SK-N-DZ (cell line): ENCODE measurements around the gene SAMD7.

ENCODE experiments used
- DNase-seq: peaks from one replicate; pipeline ENCODE4 v3.0.0-alpha.2; 2015; ENCODE audit warnings: low spot score

SAMD7 gene

DNA sequence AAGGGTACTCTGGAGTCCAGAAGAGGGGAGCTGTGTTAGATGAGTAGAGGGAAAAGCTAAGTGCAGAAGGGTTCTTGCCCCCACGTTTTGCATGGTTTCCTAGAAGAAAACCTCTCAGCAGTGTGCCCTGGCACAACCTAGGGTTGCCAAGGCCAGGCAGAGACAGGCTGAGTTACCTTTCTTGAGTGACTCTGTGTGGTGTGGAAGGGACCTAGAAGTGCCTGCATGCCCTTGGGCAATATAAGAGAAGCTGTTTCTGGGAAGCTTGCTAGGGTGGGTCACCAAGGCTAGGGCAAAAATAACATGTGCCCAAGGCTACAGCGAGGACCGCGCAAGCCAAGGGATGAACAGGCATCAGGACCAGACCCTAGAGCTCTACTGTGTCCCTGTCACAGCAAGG, 3.4 kb upstream of the SAMD7 start:
- no peak for DNase-seq

DNA sequence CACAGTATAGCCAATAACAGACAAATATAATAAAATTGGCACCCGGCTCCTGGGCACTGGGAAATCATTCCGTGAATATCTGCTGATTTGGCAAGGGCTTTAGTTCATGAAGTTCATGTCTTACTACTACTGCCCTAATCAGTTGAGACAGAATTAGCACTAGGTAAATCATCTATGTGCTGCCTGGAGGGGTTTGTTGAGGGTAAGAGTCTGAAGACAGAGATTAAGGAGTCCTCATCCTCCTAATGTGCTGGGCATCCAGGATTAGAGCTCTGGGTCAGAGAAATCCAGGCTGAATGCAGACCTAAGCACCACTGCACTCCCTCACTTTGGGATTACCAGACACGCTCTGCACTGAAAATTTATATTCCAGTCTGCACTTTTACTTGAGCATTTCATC, 2.0 kb downstream of the SAMD7 start:
- no peak for DNase-seq

DNA sequence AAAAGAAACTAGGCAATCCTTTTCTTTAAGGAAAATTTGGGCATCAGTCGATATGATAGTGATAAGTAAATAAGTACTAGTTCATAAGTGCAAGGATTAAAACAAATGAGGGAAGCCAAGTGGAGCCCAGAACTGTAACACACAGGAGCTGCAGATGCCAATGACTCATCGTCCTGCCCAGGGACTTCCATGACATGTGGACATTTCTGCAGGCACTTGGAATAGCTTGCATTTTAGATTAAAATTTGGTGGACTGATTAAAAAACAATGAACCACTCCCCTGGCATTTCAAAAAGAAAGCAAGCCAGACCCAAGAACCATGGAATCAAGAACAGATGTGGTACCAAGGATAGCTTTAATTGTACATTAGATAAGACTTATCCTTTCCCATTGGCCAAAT, 2.9 kb downstream of the SAMD7 start:
- DNase-seq: no peak

DNA sequence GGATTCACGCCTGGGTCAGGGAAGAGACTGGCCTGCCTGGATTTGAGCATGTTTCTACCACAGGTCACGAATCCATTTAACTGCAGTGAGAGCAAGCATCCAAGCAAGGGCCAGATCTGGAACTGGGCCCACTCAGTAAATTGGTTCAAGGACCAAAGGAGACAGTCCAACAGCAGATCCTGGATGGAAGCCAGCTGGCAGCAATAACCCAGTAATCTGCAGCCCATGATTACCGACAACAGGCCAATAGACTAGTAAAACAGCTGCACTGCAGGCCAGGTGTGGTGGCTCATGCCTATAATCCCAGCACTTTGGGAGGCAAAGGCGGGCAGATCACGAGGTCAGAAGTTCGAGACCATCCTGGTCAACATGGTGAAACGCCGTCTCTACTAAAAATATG, 11.8 kb downstream of the SAMD7 start:
- DNase-seq: no peak

DNA sequence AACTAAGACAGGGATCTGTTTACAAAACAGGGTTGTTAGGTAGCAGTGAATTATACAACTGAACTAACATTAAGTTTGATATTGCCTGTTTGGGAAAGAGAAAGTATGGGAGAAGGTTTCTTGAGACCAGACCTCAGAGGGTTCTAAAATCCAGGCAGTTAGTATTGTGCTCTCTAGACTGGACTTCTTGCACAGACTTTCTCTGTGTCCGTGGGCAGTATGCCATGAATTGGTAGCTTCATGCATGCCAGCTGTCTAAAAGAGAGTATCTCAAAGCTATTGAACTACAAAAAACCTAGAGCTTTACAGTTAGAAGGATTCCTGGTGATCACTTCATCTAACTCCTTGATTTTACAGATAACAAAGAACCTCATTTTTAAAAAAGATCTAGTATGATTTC, 12.5 kb downstream of the SAMD7 start:
- no peak for DNase-seq

DNA sequence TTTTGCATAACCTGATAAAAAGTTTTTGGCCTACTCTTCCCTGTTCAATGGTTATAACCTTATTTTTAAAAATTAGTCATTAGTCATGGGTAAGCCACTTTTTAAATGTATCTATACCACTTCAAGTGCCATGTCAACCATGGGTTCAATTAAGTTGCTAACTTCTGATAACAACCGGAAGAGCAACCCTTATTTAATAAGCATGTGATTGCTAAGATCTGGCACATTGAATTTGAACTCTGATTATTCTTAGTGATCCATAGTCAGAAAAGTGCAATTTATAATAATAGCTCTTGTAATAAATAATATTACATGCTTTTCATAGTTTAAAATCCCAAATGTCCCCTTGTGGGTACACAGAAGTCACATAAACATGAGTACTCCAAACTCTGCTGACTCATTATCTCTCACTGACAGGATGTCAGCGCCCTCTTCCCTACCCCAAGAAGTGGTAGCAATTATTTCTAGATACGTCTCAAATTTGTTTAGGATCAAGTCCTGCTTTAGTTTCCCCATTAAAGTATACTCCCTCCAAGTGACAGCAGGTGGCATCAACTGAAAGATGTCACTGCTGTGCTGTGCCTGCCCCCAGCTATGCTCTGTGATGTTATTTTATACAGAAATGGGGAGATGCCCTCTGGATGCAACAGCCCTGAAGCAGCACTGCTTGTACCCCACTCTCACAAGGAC, 18.6 kb downstream of the SAMD7 start:
- DNase-seq: no peak

DNA sequence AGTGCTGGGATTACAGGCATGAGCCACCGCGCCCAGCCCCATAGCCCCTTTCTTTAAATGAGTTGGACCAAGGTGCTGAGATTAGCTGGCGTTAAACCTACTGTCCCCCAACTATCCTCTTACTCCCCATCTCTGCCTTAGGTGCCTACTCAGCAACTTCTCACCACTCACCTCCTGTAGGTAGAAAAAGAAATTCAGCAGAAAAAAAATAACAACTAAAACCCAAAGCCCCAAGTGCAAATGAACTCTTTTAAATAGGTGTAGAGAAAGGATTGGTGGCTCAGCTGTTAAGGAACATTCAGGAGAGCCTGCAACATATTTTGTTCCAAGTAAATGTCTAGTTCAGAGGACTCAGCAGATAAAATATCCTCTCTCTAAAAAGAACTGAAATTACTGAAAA, 19.5 kb downstream of the SAMD7 start:
- DNase-seq: no peak

DNA sequence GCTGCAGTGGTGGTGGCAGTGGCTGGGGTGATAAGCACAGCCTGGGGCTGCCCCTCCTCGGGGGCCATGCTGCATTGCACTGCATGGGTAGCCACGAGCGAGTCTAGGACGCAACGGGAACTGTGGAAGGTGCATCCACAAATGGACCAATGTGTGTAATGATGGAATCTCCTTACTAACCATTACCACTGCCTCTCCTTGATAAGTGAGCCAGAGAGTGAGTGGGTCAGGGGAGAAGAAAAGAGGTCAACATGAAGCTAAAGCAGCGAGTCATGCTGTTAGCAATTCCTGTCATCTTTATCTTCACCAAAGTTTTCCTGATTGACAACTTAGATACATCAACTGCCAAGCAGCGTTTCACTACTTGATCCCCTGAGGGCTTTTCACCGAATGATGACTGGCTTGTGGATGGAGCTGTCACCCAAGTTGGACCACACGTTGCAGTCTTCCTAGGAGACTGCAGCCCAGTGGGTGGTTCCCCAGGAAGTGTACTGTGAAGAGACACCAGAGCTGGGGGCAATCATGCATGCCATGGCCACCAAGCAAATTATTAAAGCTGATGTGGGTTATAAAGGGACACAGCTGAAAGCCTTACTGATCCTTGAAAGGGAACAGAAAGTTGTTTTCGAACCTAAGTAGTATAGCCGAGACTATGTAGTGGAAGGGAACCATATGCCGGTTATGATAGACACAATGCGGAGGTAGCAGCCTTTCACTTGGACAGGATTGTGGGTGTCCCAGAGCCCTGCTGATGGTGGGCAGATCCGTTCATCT, 20.6 kb downstream of the SAMD7 start:
- DNase-seq: no peak

DNA sequence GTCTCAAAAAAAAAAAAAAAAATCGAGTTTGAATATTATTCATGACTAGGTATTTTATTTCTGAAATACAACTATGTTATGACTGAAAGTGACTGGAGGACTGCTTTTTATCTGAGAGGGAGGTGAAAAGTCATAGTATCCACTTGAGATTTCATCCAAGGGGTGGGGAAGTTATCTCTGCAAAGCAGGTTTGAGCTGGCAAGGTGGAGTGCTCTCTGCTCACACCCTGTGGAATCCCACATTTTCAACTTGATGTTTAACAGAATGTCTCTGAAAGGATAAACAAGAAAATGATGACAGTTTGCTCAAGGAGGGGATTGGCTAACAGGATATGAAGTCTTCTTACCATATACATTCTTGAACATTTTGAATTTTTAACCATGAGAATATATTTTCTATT, 27.9 kb downstream of the SAMD7 start:
- DNase-seq: no peak

DNA sequence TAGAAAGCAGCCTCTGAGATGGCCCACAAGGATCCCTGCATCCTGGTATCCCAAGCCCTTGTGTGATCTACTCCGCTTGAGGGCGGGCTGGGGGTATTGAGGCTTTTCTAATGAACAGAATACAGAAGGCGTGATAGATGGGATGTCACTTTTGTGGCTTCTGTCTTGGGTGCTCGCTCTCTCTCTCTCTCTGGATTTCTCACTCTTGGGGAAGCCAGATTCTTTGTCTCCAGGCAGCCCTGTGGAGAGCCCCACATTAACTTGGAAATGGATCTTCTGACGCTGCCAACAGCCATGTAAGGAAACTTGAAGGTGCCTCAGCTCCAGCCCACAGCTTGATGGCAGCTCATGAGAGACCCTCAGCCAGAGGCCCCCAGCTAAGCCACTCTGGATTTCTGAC, 28.4 kb downstream of the SAMD7 start:
- no peak for DNase-seq

DNA sequence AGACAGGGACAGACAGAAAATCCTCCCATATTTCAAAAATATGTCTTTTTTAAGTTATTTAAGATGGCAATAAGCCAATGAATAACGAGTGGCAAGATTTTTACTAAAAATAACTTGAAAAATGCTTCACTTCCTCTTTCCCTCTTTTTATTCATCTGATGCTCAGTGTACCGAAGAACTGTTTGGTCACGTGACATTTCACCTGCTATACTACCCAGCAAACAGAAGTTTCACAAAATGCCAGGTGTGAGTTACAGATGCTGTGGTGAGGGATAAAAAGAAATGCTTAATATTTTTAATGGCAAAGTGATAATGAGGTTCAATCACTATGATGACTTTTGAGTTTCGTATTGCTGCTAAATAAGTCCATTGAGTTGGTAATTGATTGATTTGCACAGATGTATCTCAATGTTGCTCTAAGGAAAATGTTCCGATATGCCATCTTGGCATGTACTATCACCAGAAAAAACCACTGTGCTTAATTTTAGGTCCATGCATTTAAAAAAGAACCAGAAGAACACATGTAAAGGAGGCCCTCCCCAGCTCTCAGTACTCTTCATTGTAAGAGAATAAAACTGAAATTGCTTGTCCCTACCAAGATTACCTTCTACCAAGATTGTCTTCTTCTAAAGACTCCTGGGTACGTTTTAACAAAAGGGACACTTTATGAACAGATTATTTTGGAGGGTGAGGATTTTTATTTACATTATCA, 29.3 kb downstream of the SAMD7 start:
- DNase-seq: no peak

DNA sequence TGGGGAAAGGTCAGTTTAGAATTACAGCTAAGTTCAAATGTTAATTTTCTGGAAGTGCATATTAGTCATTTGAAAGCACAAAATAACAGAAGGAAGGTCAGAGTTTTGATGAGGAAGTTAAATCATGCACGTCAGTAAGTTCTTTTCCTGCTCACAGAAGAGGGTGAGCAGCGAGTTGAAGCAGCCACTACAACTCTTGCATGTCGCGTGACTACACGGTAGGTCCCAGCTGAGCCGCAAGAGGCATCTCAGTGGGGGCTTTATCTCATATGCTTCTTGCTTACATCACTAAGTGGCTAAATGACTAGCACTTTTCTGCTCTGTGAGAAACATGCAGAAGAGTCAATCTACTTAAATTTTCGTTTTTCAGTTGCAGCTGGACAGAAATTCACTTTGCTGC, 33.9 kb downstream of the SAMD7 start:
- no peak for DNase-seq

DNA sequence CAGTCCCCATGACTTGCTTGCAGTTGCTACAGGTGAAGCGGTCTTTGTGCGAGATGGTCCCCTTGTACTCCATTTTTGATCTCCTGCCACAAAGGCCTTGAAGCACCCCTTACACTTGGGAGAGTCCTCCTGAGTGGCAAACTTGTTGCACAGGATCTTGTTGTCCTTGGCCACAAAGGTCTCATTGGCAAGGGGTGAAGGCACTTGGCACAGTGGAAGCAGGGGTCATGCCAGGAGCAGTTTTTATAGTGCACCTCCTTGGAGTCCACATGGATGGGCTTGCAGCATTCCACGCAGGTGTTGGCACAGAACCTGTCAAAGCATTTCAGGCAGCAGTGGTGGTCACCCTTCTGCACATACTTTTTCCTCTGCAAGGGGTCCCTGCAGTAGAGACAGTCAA, 35.0 kb downstream of the SAMD7 start:
- DNase-seq: no peak

DNA sequence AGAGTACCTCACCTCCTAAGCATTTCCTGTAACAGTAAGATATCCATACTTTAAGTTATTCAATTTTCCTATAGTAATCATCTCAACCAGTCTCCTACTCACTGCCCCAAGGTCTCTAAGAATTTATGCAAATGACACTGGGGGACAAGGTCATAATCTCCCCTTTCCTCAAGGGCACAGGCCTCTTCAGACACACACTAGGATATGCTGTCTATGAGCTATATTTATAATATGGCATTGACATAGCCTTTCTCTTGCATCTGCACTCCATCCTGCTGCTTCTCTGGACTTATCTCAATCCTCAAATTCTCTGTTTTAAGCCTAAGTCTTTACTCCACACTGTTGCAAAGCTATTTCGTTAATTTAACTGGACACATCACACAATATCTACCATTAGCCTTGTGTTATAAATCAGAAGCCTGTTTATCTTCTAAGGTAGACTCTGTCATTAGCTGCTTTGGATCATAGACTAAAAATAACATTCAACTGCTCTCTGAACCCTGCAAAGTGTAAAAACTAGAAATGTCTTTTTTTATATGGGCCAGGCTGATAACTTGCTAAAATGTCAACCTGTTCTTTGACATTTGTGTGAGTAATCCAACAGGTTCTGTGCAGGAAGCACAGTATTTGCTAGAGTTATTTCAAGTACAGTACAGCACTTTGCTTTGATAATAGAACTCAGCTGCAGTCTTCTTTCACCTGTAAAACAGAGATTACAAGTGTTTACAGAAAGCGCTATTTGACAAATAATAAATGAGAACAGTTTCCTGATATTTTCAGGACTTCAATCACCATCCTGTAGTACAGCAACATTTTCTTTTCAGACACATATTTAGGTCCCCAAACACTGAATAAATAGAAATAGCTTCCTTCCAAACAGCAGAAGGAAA, 37.4 kb downstream of the SAMD7 start:
- DNase-seq: no peak

DNA sequence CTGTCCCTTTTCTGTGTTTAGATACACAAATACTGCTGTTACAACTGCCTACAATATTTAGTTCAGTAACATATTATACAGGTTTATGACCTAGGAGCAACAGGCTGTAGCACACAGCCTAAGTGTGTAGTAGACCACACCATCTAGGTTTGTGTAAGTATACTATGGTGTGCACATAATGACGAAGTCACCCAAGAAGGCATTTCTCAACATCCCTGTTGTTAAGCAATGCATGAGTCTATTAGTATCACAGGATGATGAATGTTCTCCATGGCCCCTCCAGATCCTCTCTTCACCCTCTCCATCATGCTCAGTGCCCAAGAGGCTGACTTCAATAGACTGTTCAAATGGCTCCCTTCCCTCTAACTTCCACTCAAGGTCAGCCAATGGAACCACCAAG, 40.7 kb downstream of the SAMD7 start:
- DNase-seq: no peak

DNA sequence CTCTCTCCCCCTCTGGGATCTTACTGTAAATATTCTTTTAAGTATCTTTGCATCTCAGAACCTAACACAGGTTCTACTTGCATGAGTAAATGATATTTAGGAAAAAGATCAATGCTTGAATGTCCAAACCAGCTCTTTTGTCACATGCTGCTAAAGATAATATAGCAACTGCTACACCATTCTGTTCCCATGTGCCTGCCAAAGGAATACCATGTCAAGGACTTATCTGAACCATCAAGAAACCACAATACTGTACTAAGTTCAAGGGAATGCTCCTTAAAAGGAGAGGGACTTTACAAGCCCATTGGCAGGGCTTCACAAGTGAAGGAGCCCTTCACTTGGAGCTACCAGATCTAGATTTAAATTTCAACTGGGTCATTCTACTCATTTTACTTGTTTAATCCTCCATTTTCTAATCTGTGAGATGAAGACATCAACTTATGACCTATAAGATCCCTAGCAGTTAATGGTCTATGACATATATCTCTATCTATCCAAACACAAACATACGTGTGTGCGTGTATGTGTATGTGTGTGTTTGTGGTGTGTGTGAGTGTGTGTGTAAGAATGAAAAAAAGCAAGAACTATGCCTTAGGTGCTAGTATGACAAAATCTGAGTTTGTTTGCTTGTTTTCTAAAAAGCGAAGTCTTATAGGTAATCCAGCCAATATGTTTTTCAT, 42.2 kb downstream of the SAMD7 start:
- no peak for DNase-seq

DNA sequence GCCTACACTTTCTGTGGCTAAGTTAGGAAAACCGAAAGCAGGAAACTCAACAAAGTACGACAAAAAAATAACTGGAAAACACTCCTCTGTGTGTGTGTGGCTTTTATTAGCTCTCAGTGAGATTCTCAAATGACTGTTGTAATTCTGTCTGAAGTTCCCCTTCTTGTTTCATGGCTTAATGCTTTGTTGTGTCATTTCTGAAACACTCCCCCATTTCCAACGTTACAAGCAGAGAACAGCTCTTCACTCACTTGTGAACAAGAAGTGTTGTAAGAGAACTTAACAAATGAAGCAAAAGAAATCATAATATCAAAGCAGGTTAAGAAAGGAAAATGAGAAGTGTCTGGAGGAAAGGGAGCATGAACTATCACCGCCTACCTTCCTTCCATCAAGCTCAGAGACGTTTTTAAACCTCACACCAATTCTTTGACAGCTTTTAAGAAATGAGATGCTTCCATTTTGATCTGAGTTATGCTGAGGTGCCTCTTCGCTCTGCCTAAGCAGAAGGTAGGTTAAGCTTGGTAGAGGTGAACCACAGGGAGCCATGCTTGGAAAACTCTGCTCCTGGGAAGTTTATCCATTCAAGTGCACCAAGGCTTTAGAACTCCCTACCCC, 42.9 kb downstream of the SAMD7 start:
- DNase-seq: no peak

DNA sequence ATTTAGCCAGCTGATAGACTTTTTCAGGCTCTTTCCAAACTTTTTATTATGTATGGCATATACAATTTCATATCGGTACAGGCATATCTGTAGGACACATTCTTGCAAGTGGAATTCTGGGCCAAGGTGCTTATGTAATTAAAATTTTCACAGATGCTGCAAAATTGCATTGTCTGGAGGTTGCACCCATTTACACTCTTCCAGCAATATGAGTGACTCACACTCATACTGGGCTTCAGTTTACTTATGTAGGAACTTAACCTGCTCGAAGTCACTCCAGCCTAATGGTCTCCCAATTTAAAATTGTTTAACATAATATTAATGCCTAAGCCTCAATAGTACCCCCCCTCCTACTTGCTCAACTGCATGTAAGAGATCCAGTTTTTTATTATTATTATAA, 44.0 kb downstream of the SAMD7 start:
- no peak for DNase-seq

DNA sequence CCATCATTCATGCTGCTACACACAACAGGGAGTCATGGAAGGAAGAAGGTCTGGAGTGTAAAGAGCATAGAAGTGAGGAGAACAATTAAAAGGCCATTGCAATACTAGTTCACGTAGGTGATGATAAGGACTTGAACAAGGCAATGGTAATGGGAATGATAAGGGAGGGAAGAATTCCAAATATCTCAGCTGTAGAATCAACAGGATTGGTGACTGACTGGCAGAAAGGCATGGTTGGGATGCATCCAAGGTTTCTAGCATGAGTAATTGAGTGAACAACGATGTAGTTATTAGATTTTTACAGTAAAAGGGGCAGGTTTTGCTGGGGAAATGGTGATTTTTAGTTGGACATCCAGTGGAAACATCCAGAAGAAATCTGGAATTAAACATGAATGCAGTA, 52.8 kb downstream of the SAMD7 start:
- no peak for DNase-seq

DNA sequence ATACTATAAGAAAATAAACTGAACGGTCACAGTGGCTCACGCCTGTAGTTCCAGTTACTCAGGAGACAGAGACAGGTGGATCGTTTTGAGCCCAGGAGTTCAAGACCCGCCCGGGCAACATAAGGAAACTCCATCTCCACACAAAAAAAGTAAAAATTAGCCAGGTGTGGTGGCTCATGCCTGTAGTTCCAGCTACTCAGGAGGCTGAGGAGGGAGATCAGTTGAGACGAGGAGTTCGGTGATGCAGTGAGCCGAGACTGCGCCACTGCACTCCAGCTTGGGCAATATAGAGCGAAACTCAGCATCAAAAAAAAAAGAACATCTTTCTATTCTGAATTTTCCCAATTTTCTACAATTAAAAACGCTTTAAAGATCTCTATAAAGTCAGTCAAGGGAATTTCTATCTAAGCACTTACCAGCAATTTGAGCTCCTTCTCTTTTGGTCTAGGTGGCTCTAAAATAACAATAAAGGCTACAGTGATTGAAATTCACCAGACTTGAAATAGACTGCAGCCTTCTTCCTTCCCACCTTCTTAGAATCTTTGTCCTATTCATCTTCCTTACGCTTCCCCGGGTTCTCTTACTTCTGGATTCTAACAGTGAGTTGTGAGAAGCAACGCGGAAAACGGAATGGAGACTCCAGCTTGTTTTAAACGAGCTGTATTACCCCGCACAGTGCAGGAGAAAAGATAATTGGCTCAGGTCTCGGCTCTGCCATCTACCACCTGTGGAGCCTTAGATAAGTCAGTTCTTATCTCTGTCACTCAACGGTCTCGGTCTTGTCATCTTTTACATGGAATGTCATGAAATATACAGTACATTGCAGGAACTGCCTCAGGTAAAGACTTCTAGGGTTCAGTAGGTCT, 54.4 kb downstream of the SAMD7 start:
- DNase-seq: no peak
